ENCODE data around the gene PCDHGA8. TPM values are rescaled to one million over a fixed set of nuclear protein-coding genes. Genes with fewer than 3 reads are reported as not detected.

Gene PCDHGA8
- total RNA-seq, 4 donors from 2014 or later, result 1.1 to 5.1 (median 2.1) TPM

DNA sequence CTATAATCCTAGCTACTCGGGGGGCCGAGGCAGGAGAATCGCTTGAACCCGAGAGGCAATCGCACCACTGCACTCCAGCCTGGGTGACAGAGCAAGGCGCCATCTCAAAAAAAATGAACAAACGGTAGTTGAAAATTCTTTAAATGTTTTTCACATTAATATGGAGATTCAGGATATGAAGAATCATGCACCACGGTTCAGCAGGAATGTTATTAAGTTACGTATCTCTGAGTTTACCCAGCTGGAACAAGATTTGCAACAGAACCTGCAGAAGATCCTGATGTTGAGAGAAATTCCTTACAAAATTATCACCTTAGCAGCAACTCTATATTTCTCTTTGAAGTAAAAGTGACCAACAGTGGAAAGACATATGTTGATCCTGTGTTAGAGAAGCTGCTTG is 47.9 kb downstream of the PCDHGA8 start:
- Histone ChIP-seq H3K27me3 (no peaks in the 10 kb centered on the region), H3K4me3 (no peak overlapping the region), H3K36me3 (no peaks in the 10 kb centered on the region), H3K9me3 (peaks cover 21% of the 10 kb centered on the region), H3K4me1 (no peaks in the 10 kb centered on the region), H3K27ac (no peak overlapping the region)
- DNase-seq (ENCODE audit: low spot score in 2 of 2), result no peak
- 97% methylated on average over 9 of the region's 9 CpGs for WGBS
- no peak for TF ChIP-seq EP300 (IDR thresholded peaks at IDR 0.05)
- TF ChIP-seq, protein P1, sequence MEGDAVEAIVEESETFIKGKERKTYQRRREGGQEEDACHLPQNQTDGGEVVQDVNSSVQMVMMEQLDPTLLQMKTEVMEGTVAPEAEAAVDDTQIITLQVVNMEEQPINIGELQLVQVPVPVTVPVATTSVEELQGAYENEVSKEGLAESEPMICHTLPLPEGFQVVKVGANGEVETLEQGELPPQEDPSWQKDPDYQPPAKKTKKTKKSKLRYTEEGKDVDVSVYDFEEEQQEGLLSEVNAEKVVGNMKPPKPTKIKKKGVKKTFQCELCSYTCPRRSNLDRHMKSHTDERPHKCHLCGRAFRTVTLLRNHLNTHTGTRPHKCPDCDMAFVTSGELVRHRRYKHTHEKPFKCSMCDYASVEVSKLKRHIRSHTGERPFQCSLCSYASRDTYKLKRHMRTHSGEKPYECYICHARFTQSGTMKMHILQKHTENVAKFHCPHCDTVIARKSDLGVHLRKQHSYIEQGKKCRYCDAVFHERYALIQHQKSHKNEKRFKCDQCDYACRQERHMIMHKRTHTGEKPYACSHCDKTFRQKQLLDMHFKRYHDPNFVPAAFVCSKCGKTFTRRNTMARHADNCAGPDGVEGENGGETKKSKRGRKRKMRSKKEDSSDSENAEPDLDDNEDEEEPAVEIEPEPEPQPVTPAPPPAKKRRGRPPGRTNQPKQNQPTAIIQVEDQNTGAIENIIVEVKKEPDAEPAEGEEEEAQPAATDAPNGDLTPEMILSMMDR (IDR thresholded peaks at IDR 0.05), result no peak
- TF ChIP-seq POLR2A (IDR thresholded peaks at IDR 0.05), result no peak
- no peak for TF ChIP-seq POLR2AphosphoS5 (IDR thresholded peaks at IDR 0.05)

DNA sequence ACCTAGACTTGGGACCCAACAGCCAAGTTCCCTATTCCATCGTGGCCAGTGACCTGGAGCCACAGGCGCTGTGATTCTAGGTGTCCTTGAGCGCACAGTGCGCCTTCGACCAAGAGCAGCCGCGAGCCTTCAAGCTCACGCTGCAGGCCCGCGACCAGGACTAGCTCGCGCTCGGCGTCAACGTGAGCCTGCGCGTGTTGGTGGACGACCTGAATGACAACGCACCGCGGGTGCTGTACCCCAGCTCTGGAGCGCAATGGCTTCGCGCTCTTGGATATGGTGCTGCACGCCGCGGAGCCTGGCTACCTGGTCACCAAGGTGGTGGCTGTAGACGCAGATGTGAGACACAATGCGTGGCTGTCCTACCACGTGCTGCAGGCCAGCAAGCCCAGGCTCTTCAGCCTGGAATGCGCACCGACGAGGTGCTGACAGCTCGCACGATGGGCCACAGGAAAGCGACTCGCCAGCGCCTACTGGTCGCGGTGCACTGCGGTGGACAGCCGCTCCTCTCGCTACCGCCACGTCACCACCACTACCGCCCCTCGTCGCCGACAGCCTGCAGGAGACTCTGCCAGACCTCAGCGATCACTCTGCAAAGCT is 49.2 kb downstream of the PCDHGA8 start:
- Histone ChIP-seq H3K4me1 (no peaks in the 10 kb centered on the region), H3K4me3 (no peak overlapping the region), H3K27me3 (no peaks in the 10 kb centered on the region), H3K36me3 (no peaks in the 10 kb centered on the region), H3K27ac (no peak overlapping the region), H3K9me3 (peaks cover 21% of the 10 kb centered on the region)
- 46% methylated on average over 45 of the region's 50 CpGs for WGBS
- TF ChIP-seq, protein P1 (IDR thresholded peaks at IDR 0.05), result no peak
- TF ChIP-seq EP300 (IDR thresholded peaks at IDR 0.05) (no peak), POLR2A (IDR thresholded peaks at IDR 0.05) (no peak), POLR2AphosphoS5 (IDR thresholded peaks at IDR 0.05) (no peak)
- no peak for DNase-seq (ENCODE audit: low spot score in 2 of 2)

Other genes with a start within 250 kb of the PCDHGA8 start
- gene PCDHB6, start 242.6 kb upstream of the PCDHGA8 start, total RNA-seq, result 1 to 10 TPM in 2 of 4 donors, under 1 TPM in 1, not detected in 1; 0.76 to 2.2 (median 1.7) TPM
- gene PCDHB7, start 220.0 kb upstream of the PCDHGA8 start, total RNA-seq, result 1 to 10 TPM in 1 of 4 donors, under 1 TPM in 3; 0.49 to 1.2 (median 0.78) TPM
- under 1 TPM in 3 of 4 donors, not detected in 1; 0.62 to 0.93 (median 0.68) TPM for gene PCDHB8, start 214.8 kb upstream of the PCDHGA8 start, total RNA-seq
- 1 to 10 TPM; 2.9 to 4.8 (median 3.2) TPM for gene PCDHB16, start 210.2 kb upstream of the PCDHGA8 start, total RNA-seq
- gene PCDHB9, start 205.5 kb upstream of the PCDHGA8 start, total RNA-seq, result 1 to 10 TPM; 1.1 to 3.2 (median 2.5) TPM
- gene PCDHB10, start 200.3 kb upstream of the PCDHGA8 start, total RNA-seq, result 1 to 10 TPM in 3 of 4 donors, under 1 TPM in 1; 0.60 to 1.4 (median 1.2) TPM
- gene PCDHB11, start 193.0 kb upstream of the PCDHGA8 start, total RNA-seq, result 1 to 10 TPM in 3 of 4 donors, under 1 TPM in 1; 0.98 to 2.8 (median 1.2) TPM
- gene PCDHB12, start 183.9 kb upstream of the PCDHGA8 start, total RNA-seq, result 1 to 10 TPM in 1 of 4 donors, under 1 TPM in 3; 0.83 to 2.2 (median 0.95) TPM
- 1 to 10 TPM; 5.9 to 10.0 (median 6.2) TPM for gene PCDHB13, start 178.7 kb upstream of the PCDHGA8 start, total RNA-seq
- gene PCDHB14, start 169.3 kb upstream of the PCDHGA8 start, total RNA-seq, result 1 to 10 TPM; 2.5 to 6.5 (median 6.0) TPM
- 1 to 10 TPM in 3 of 4 donors, under 1 TPM in 1; 0.68 to 2.3 (median 1.6) TPM for gene PCDHB15, start 147.2 kb upstream of the PCDHGA8 start, total RNA-seq
- gene SLC25A2, start 88.6 kb upstream of the PCDHGA8 start, total RNA-seq, result 1 to 10 TPM in 2 of 4 donors, under 1 TPM in 2; 0.57 to 4.5 (median 0.99) TPM
- 10 to 100 TPM; 47.3 to 70.3 (median 62.7) TPM for gene TAF7, start 71.8 kb upstream of the PCDHGA8 start, total RNA-seq
- gene PCDHGA1, start 62.1 kb upstream of the PCDHGA8 start, total RNA-seq, result under 1 TPM; 0.26 to 0.38 (median 0.33) TPM
- 1 to 10 TPM; 2.0 to 3.4 (median 2.9) TPM for gene PCDHGA2, start 53.9 kb upstream of the PCDHGA8 start, total RNA-seq
- gene PCDHGA3, start 48.8 kb upstream of the PCDHGA8 start, total RNA-seq, result 1 to 10 TPM; 1.3 to 2.3 (median 1.7) TPM
- gene PCDHGB1, start 42.5 kb upstream of the PCDHGA8 start, total RNA-seq, result 1 to 10 TPM; 1.2 to 4.3 (median 2.8) TPM
- gene PCDHGA4, start 37.6 kb upstream of the PCDHGA8 start, total RNA-seq, result 1 to 10 TPM; 2.0 to 5.6 (median 3.2) TPM
- 1 to 10 TPM; 2.6 to 6.5 (median 3.8) TPM for gene PCDHGB2, start 32.6 kb upstream of the PCDHGA8 start, total RNA-seq
- gene PCDHGA5, start 28.5 kb upstream of the PCDHGA8 start, total RNA-seq, result 1 to 10 TPM; 1.5 to 4.0 (median 2.7) TPM
- gene PCDHGB3, start 22.4 kb upstream of the PCDHGA8 start, total RNA-seq, result 1 to 10 TPM; 4.3 to 9.7 (median 7.5) TPM
- 1 to 10 TPM; 3.3 to 7.3 (median 5.3) TPM for gene PCDHGA6, start 18.7 kb upstream of the PCDHGA8 start, total RNA-seq
- gene PCDHGA7, start 9.9 kb upstream of the PCDHGA8 start, total RNA-seq, result 1 to 10 TPM; 2.7 to 5.6 (median 4.5) TPM
- 10 to 100 TPM in 1 of 4 donors, 1 to 10 TPM in 3; 4.1 to 10.3 (median 7.2) TPM for gene PCDHGB4, start 4.9 kb upstream of the PCDHGA8 start, total RNA-seq
- 10 to 100 TPM; 13.3 to 27.4 (median 15.3) TPM for gene PCDHGB5, start 5.3 kb downstream of the PCDHGA8 start, total RNA-seq
- 10 to 100 TPM in 1 of 4 donors, 1 to 10 TPM in 3; 4.9 to 20.8 (median 7.9) TPM for gene PCDHGA9, start 10.1 kb downstream of the PCDHGA8 start, total RNA-seq
- gene PCDHGB6, start 15.4 kb downstream of the PCDHGA8 start, total RNA-seq, result 10 to 100 TPM in 1 of 4 donors, 1 to 10 TPM in 3; 4.5 to 13.8 (median 8.2) TPM
- gene PCDHGA10, start 20.4 kb downstream of the PCDHGA8 start, total RNA-seq, result 10 to 100 TPM in 2 of 4 donors, 1 to 10 TPM in 2; 7.0 to 23.6 (median 10.3) TPM
- gene PCDHGB7, start 25.0 kb downstream of the PCDHGA8 start, total RNA-seq, result 10 to 100 TPM in 2 of 4 donors, 1 to 10 TPM in 2; 9.2 to 18.3 (median 9.9) TPM
- 10 to 100 TPM in 1 of 4 donors, 1 to 10 TPM in 3; 3.4 to 14.3 (median 6.9) TPM for gene PCDHGA11, start 28.4 kb downstream of the PCDHGA8 start, total RNA-seq
- 10 to 100 TPM in 1 of 4 donors, 1 to 10 TPM in 3; 2.9 to 13.4 (median 6.6) TPM for gene PCDHGA12, start 37.9 kb downstream of the PCDHGA8 start, total RNA-seq
- gene PCDHGC3, start 83.3 kb downstream of the PCDHGA8 start, total RNA-seq, result 10 to 100 TPM; 30.0 to 73.4 (median 60.4) TPM
- gene PCDHGC4, start 92.4 kb downstream of the PCDHGA8 start, total RNA-seq, result 10 to 100 TPM in 3 of 4 donors, 1 to 10 TPM in 1; 2.7 to 30.6 (median 15.0) TPM
- 10 to 100 TPM in 1 of 4 donors, 1 to 10 TPM in 3; 1.6 to 10.5 (median 3.2) TPM for gene PCDHGC5, start 96.4 kb downstream of the PCDHGA8 start, total RNA-seq
- gene DIAPH1, start 226.4 kb downstream of the PCDHGA8 start, total RNA-seq, result 100 to 1,000 TPM in 1 of 4 donors, 10 to 100 TPM in 3; 83.0 to 115 (median 95.1) TPM
- 10 to 100 TPM; 50.0 to 79.2 (median 59.4) TPM for gene HDAC3, start 244.2 kb downstream of the PCDHGA8 start, total RNA-seq
- gene RELL2, start 244.4 kb downstream of the PCDHGA8 start, total RNA-seq, result 1 to 10 TPM; 2.9 to 9.0 (median 5.7) TPM

All from suprapubic skin (tissue), 4 donors.